HFFc6 (cell line): Measurements from ENCODE around the gene MTCH1. TPM values are rescaled to one million over a fixed set of nuclear protein-coding genes. Genes with fewer than 3 reads are reported as not detected.
A peak's percentile ranks its signal among the peaks of the same experiment; 100 is the strongest.

Experiments
- DNase-seq: peaks from one replicate; pipeline ENCODE4 v3.0.0-alpha.2; 2018
- H3K27ac Mint-ChIP-seq: 2 replicates; pipeline ENCODE4 v1.8.0; 2020; ENCODE audit warnings: mild to moderate bottlenecking, mixed read lengths
- H3K27me3 Mint-ChIP-seq: 2 replicates; pipeline ENCODE4 v1.8.0; 2021; ENCODE audit warnings: mild to moderate bottlenecking, moderate library complexity, mixed read lengths; ENCODE audit not compliant: insufficient read depth
- H3K36me3 Mint-ChIP-seq: 2 replicates; pipeline ENCODE4 v1.8.0; 2021; ENCODE audit warnings: low read depth, mixed read lengths
- H3K4me1 Mint-ChIP-seq: 2 replicates; pipeline ENCODE4 v1.8.0; 2020; ENCODE audit warnings: low read depth, mixed read lengths
- H3K4me3 Mint-ChIP-seq: 2 replicates; pipeline ENCODE4 v1.8.0; 2020; ENCODE audit warnings: mild to moderate bottlenecking, moderate library complexity, mixed read lengths
- H3K9me3 Mint-ChIP-seq: 2 replicates; pipeline ENCODE4 v1.8.0; 2020; ENCODE audit warnings: mild to moderate bottlenecking, mixed read lengths
- CTCF ChIP-seq: fragments of 200-600 bp; sonication (generic); IDR thresholded peaks from 2 replicates; pipeline ENCODE4 v1.5.0; 2021; ENCODE audit warnings: antibody characterized with exemption, mild to moderate bottlenecking
- total RNA-seq, 6 experiments: library from RNA; stranded (reverse); fragmentation: NEBNext Ultra II Directional; extraction: Animal tissue kit (Norgen Biotek cat#: 25700); gene quantifications; 2 replicates in 1 of 6; 3 replicates in 5 of 6; pipeline ENCODE4 v1.2.3, GENCODE V29; 2021

The MTCH1 gene
- total RNA-seq, 6 experiments from 2014 or later = 263 to 301 (median 281) TPM

- DNase-seq = no peak
- H3K4me3 Mint-ChIP-seq = no peak overlapping the region
- H3K27ac Mint-ChIP-seq = no peak overlapping the region
- H3K27me3 Mint-ChIP-seq = peaks cover 16% of the 10 kb centered on the region
- peaks cover 7% of the 10 kb centered on the region for H3K4me1 Mint-ChIP-seq
- no peaks in the 10 kb centered on the region for H3K36me3 Mint-ChIP-seq
- H3K9me3 Mint-ChIP-seq = no peaks in the 10 kb centered on the region
- no peak for TF ChIP-seq CTCF
Measured at GRCh38 chr6:37030599-37030998, 44.6 kb upstream of the MTCH1 start.

- peaks cover 14% of the 10 kb centered on the region for H3K27me3 Mint-ChIP-seq
Measured at GRCh38 chr6:37029249-37029971, 43.4 kb upstream of the MTCH1 start.

GRCh38 chr6:37027811-37028469 is 41.9 kb upstream of the MTCH1 start:
- Mint-ChIP-seq H3K4me3 (no peak overlapping the region), H3K27ac (no peak overlapping the region), H3K4me1 (peaks cover 9% of the 10 kb centered on the region; the same call in 1 of the 2 replicates), H3K36me3 (no peaks in the 10 kb centered on the region), H3K27me3 (peaks cover 11% of the 10 kb centered on the region), H3K9me3 (no peaks in the 10 kb centered on the region)
- no peak for TF ChIP-seq CTCF
- DNase-seq = no peak

More at GRCh38 chr6:37029249-37029971, 43.4 kb upstream of the MTCH1 start:
- peak; percentile 86 for DNase-seq
- H3K36me3 Mint-ChIP-seq = no peaks in the 10 kb centered on the region
- no peak overlapping the region for H3K27ac Mint-ChIP-seq
- H3K9me3 Mint-ChIP-seq = no peaks in the 10 kb centered on the region
- peaks cover 14% of the 10 kb centered on the region for H3K4me1 Mint-ChIP-seq
- no peak overlapping the region for H3K4me3 Mint-ChIP-seq
- TF ChIP-seq CTCF = peak; percentile 86

- H3K4me1 Mint-ChIP-seq = peaks cover 9% of the 10 kb centered on the region; the same call in 1 of the 2 replicates
Measured at GRCh38 chr6:37027036-37027720, 41.2 kb upstream of the MTCH1 start.

More at GRCh38 chr6:37027036-37027720, 41.2 kb upstream of the MTCH1 start:
- peaks cover 10% of the 10 kb centered on the region for H3K27me3 Mint-ChIP-seq
- H3K4me3 Mint-ChIP-seq = no peak overlapping the region
- H3K36me3 Mint-ChIP-seq = no peaks in the 10 kb centered on the region
- H3K27ac Mint-ChIP-seq = no peak overlapping the region
- no peak for TF ChIP-seq CTCF
- no peaks in the 10 kb centered on the region for H3K9me3 Mint-ChIP-seq
- DNase-seq = no peak
